Neuron (in vitro differentiated cells): ENCODE measurements around the gene RBBP4.
"Not testable (repeated sequence)": the region's sequence is repeated elsewhere in the genome, so short reads cannot be mapped to it uniquely, and the experiment has no call there.

Experiments
- H2AFZ ChIP-seq: one replicate; pipeline ENCODE4 v1.6.1; 2013; ENCODE audit warnings: low read depth, mild to moderate bottlenecking, inconsistent platforms, low read length, moderate library complexity
- H3K27me3 ChIP-seq: one replicate; pipeline ENCODE4 v1.6.1; 2013; ENCODE audit warnings: low read length; ENCODE audit not compliant: insufficient read depth
- H3K36me3 ChIP-seq: one replicate; pipeline ENCODE4 v1.6.1; 2013; ENCODE audit warnings: low read length; ENCODE audit not compliant: insufficient read depth
- H3K4me1 ChIP-seq: one replicate; pipeline ENCODE4 v1.6.1; 2013; ENCODE audit warnings: low read length; ENCODE audit not compliant: insufficient read depth
- H3K4me3 ChIP-seq: 2 replicates; pipeline ENCODE4 v1.5.1; 2013; ENCODE audit warnings: mild to moderate bottlenecking, low read length, moderate library complexity
- H3K9me3 ChIP-seq: one replicate; pipeline ENCODE4 v1.6.1; 2013; ENCODE audit warnings: low read length

The RBBP4 gene

DNA sequence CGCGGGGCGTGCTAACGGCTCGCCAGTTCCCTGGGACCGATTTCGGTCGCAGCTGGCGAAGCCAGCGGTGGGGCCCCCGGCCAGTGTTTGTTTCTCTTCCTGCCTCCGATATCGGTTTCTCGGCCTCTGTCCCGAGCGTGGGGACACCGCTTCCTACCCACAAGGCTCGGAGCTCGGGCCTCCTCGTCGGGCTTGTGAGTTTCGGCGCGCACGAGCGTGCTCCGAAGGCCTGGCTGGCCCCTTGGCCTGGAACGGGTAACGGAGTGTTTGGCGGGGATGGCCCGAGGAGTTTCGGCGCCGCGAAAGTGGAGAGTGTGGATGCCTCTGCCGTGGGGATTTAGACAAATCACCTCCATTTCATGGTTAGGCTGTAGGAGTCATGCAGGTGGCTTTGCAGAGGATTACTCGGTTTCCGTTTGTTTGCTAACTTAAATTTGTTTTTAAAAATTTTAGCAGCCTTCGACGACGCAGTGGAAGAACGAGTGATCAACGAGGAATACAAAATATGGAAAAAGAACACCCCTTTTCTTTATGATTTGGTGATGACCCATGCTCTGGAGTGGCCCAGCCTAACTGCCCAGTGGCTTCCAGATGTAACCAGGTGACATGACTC lies 559 bp downstream of the RBBP4 start:
- no peaks in the 10 kb centered on the region for H3K27me3 ChIP-seq
- H3K36me3 ChIP-seq, result peaks cover 43% of the 10 kb centered on the region
- peaks cover 14% of the 10 kb centered on the region for H3K4me1 ChIP-seq
- no peaks in the 10 kb centered on the region for H3K9me3 ChIP-seq
- peak overlapping the region; percentile 88 for H3K4me3 ChIP-seq
- peak overlapping the region; percentile 59 for H2AFZ ChIP-seq

DNA sequence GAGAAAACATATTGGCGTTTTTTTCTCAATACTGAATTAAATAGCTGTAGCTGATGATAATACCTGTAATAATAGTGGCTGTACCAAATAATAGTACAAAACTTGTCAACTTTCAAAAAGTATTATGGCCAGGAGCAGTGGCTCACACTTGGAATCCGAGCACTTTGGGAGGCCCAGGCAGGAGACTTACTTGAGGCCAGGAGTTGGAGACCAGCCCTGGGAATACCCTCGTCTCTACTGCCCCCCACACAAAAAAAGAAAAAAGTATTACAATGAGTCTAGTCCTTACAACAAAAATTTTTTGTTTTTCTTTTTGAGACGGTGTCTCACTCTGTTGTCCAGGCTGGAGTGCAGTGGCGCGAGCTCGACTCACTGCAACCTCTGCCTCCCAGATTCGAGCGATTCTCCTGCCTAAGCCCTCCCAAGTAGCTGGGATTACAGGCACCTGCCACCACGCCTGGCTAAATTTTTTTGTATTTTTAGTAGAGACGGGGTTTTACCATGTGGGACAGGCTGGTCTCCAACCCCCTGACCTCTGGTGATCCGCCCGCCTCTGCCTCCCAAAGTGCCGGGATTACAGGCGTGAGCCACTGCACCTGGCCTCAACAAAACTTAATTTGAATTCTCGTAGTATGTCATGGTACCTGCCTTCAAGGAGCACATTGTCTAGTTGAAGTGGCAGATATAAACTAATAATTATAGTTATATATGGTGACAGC lies 1.4 kb downstream of the RBBP4 start:
- Histone ChIP-seq H2AFZ (no peak overlapping the region), H3K4me1 (peaks cover 14% of the 10 kb centered on the region), H3K27me3 (no peaks in the 10 kb centered on the region), H3K36me3 (peaks cover 51% of the 10 kb centered on the region), H3K4me3 (peak overlapping the region; percentile 88), H3K9me3 (no peaks in the 10 kb centered on the region)

DNA sequence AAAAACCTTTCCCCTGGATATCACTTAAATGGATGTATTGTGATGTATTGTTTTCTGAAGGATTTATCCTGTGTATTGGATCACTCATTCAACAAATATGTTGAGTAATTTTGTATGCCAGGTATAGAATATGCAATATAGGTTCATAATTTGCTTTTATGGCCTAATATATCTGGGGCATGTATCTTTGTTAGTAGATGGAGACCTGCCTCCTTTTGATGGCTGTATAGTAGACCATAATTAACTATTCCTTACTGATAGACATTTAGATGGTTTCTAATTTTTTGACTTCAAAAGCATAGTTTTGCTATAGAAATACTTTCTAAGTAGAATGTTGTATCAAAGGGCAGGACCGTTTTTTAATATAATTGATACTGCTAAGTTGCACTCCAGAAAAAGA lies 8.6 kb downstream of the RBBP4 start:
- H3K4me3 ChIP-seq, result no peak overlapping the region

DNA sequence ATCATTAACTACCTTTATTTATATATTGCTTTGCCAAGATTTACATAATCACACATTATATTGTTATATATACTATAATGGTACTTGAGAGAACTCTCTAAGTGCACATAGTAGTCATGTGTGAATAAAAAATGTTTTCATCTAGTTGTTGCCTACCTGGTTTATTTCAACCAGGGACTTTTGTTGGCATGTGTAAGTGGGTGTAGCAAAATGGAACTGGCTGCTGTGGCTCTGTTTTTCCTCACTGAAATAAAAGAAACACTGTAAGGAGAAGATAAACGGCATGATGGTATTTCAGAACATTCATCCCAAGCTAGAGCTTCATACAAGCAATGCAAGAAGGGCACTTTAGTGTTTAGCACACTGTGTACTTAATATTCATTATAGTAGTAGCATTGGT lies 14.9 kb downstream of the RBBP4 start:
- H3K27me3 ChIP-seq, result no peaks in the 10 kb centered on the region
- H3K36me3 ChIP-seq, result peaks cover 91% of the 10 kb centered on the region
- no peak overlapping the region for H3K4me3 ChIP-seq
- H3K9me3 ChIP-seq, result peaks cover 2% of the 10 kb centered on the region
- no peaks in the 10 kb centered on the region for H3K4me1 ChIP-seq
- no peak overlapping the region for H2AFZ ChIP-seq

More for the DNA sequence above, 8.6 kb downstream of the RBBP4 start:
- peaks cover 5% of the 10 kb centered on the region for H3K9me3 ChIP-seq
- H3K4me1 ChIP-seq, result no peaks in the 10 kb centered on the region
- no peak overlapping the region for H2AFZ ChIP-seq
- H3K36me3 ChIP-seq, result peaks cover 91% of the 10 kb centered on the region
- H3K27me3 ChIP-seq, result no peaks in the 10 kb centered on the region

DNA sequence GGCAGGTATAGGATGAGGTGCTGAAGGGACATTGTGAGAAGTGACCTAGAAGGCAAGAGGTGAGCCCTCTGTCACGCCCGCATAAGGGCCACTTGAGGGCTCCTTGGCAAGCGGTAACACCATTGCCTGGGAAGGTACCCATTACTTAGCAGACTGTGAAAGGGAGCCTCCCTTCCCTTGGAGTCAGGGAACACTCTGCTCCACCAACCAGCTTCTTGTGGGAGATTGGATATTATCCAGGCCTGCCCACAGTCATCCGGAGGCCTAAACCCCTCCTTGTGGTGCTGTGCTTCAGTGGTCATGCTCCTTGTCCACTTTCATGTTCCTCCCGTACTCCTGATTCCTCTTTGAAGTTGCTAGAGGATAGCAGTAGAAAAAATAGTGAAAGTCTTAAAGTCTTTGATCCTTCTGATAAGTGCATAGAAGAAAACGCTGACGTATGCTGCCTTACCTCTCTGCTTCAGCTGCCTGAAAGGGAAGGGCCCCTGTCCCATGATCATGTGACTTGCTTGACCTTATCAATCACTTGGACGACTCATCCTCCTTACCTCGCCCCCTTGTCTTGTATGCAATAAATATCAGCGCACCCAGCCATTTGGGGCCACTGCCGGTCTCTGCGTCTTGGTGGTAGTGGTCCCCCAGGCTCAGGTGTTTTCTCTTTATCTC lies 16.0 kb downstream of the RBBP4 start:
- no peaks in the 10 kb centered on the region for H3K27me3 ChIP-seq
- H3K4me3 ChIP-seq, result no peak overlapping the region
- no peaks in the 10 kb centered on the region for H3K4me1 ChIP-seq
- H3K36me3 ChIP-seq, result peaks cover 92% of the 10 kb centered on the region
- H3K9me3 ChIP-seq, result no peaks in the 10 kb centered on the region
- no peak overlapping the region for H2AFZ ChIP-seq

DNA sequence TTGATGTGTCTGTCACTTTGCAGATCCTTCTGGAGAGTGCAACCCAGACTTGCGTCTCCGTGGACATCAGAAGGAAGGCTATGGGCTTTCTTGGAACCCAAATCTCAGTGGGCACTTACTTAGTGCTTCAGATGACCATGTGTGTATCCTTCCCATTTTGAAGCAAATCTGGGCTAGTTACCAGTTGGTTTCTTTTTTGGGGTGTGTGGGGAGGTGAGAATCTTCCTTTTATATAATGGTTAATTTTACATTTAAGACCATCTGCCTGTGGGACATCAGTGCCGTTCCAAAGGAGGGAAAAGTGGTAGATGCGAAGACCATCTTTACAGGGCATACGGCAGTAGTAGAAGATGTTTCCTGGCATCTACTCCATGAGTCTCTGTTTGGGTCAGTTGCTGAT lies 17.7 kb downstream of the RBBP4 start:
- H3K36me3 ChIP-seq, result peaks cover 93% of the 10 kb centered on the region

DNA sequence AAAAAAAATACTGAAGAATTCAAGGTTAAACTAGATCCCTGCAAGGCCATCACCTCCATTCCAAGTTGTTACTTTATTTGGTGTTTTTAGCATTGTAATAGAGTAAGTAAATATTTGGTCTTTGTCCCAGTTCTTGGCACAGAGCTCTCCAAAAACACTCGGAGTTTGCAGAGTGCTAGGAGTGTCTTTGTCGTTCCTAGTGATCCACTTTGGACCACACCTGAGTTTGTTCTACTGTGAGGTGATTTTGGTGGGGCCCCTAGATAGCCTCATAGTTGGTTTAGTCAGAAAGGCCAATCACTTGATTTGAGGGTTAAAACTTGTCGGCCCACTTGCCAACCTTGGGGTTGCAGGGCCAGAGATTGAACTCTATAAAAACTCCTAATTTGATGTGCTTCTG lies 25.9 kb downstream of the RBBP4 start:
- Histone ChIP-seq H3K4me3 (no peak overlapping the region), H3K9me3 (no peaks in the 10 kb centered on the region), H3K36me3 (peaks cover 87% of the 10 kb centered on the region), H3K4me1 (no peaks in the 10 kb centered on the region), H3K27me3 (no peaks in the 10 kb centered on the region), H2AFZ (no peak overlapping the region)

More for the DNA sequence above, 17.7 kb downstream of the RBBP4 start:
- H3K9me3 ChIP-seq, H3K4me1 ChIP-seq, H2AFZ ChIP-seq, H3K27me3 ChIP-seq, H3K4me3 ChIP-seq: not testable (repeated sequence)

DNA sequence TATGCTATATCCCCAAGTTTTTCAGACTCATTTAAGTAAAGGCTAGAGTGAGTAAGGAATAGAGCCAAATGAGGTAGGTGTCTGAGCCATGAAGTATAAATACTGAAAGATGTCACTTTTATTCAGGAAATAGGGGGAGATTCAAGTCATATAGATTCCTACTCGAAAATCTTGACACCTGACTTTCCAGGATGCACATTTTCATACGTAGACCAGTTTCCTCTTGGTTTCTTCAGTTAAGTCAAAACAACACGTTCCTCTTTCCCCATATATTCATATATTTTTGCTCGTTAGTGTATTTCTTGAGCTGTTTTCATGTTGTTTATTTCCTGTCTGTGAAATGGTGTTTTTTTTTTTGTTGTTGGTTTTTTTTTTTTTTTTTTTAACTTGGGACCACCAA lies 29.0 kb downstream of the RBBP4 start:
- H3K4me3 ChIP-seq, H3K27me3 ChIP-seq, H2AFZ ChIP-seq, H3K9me3 ChIP-seq, H3K4me1 ChIP-seq: not testable (repeated sequence)
- peaks cover 87% of the 10 kb centered on the region for H3K36me3 ChIP-seq

DNA sequence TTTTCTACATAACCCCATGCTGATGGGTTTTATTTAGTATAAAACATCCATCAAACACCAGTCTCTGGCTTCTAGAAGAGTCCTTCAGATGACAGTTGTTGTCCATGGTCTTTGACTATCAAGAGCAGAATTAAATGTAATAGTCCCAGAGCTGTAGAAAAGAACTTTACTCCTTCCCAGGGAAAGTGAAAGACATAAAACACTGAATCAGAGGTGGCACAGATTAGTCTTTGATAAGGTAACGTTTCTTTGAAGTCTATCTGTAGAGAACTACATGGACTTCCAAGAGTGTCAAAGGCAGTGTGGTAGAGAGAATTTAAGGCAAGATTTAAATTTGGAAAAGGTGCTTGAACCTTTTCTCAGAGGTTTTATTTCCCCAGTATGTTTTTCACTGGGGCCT lies 29.6 kb downstream of the RBBP4 start:
- no peak overlapping the region for H3K4me3 ChIP-seq
- no peaks in the 10 kb centered on the region for H3K4me1 ChIP-seq
- H2AFZ ChIP-seq, result no peak overlapping the region
- H3K36me3 ChIP-seq, result peaks cover 89% of the 10 kb centered on the region
- H3K9me3 ChIP-seq, result no peaks in the 10 kb centered on the region
- no peaks in the 10 kb centered on the region for H3K27me3 ChIP-seq

DNA sequence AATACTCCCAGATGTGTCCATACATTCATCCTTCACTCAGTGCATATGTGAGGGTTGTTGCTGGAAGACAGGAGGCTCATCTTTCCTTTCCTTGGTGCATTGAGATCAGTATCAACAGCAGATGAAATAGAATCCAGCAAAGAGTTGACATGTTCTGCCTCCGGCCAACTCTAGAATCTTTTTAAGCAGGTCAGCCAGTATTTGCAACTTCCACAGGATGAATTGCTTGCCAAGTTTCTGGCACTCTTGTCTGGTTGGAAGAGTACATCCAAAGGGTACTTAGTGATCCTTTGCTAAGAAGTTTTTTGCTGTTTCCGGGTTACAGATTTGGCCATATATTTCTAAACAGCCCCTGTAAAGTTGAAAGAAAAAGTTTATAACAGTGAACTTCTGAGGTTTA lies 30.5 kb downstream of the RBBP4 start:
- Histone ChIP-seq H3K4me3 (no peak overlapping the region), H3K4me1 (no peaks in the 10 kb centered on the region), H2AFZ (no peak overlapping the region), H3K36me3 (peaks cover 89% of the 10 kb centered on the region), H3K9me3 (no peaks in the 10 kb centered on the region), H3K27me3 (no peaks in the 10 kb centered on the region)

DNA sequence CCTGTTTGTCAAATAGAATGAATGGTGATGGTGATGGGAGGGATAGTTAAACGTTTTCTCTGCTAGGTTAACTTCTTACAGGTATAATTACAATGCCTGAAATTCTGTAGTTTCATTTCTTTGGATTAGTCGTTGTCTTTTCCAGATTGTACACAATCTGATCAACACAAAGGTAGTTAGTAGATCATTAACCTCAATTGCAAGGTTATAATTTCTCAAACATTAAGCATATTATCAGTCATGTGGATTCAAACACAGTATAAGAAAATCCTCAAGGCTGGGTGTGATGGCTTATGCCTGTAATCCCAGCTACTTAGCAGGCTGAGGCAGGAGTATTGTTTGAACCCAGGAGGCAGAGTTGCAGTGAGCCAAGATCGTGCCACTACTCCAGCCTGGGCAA lies 31.0 kb downstream of the RBBP4 start:
- H3K9me3 ChIP-seq, result no peaks in the 10 kb centered on the region
- no peak overlapping the region for H2AFZ ChIP-seq
- H3K4me3 ChIP-seq, result no peak overlapping the region
- H3K4me1 ChIP-seq, result no peaks in the 10 kb centered on the region
- H3K36me3 ChIP-seq, result peaks cover 88% of the 10 kb centered on the region
- no peaks in the 10 kb centered on the region for H3K27me3 ChIP-seq

DNA sequence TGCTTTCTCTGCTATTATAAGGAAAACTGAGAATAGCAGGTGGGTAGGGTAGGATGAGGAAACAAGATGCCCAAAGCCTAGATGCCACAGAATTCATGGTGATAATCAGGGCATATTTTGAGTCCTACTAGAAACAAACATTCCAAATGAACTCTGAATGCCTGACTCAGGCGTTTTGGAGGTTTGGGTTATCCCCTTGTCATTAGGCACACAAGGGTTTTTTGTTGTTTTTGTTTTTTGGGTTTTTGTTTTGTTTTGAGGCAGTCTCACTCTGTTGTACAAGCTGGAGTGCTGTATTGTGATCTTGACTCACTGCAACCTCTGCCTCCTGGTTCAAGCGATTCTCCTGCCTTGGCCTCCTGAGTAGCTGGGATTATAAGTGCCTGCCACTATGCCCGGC lies 32.4 kb downstream of the RBBP4 start:
- no peak overlapping the region for H2AFZ ChIP-seq
- H3K27me3 ChIP-seq, result no peaks in the 10 kb centered on the region
- peaks cover 76% of the 10 kb centered on the region for H3K36me3 ChIP-seq
- H3K4me1 ChIP-seq, result no peaks in the 10 kb centered on the region
- no peak overlapping the region for H3K4me3 ChIP-seq
- no peaks in the 10 kb centered on the region for H3K9me3 ChIP-seq

DNA sequence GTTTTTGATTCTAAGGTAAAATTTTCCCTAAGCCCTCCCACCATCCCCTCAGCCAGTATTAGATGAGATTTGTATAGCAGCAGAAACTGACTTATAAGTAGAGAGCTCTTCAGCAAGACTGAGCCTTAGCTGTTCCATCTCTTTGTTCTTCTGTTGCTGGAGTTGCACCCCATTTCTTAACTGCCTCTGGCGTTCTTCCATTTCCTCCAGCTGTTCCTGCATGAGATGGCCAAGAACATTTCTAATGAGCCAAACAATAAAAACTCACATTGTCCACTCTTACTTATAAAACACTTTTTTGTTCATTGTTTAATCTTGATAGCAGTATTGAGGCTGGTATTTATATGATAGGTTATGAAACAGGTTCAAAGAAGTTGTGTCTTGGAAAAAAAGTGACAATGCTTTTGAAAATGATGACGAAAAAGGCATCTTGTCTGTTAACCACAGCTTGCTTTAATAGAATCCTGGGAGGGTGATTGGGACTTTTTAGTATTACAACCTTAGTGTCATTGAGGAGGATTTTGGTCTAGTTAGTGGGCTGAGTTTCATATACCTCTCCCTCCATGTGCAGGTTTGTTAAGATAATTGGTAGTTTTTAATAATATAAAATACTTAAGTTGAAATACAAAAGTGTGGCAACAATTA lies 33.3 kb downstream of the RBBP4 start:
- Histone ChIP-seq H3K9me3 (no peaks in the 10 kb centered on the region), H3K36me3 (peaks cover 70% of the 10 kb centered on the region), H3K4me1 (no peaks in the 10 kb centered on the region), H2AFZ (no peak overlapping the region), H3K27me3 (no peaks in the 10 kb centered on the region), H3K4me3 (no peak overlapping the region)
